Stimulated activated memory B cell treated with anti-CD40 and anti-IgM and Interleukin-4, amounts not matched to agents 10 μg/mL and 1 μg/mL and 100 μg/mL, for 72 hours (primary cell): Measurements from ENCODE around the gene FAM133A.

Source experiments
- ATAC-seq: fragments of 150-1000 bp; cut with Tn5 transposase; 2 replicates; pipeline ENCODE4 v1.10.0; 2021
- H3K27ac Mint-ChIP-seq: one replicate; pipeline ENCODE4 v1.8.0; 2022; ENCODE audit warnings: mild to moderate bottlenecking, mixed read lengths
- H3K27me3 Mint-ChIP-seq: one replicate; pipeline ENCODE4 v1.8.0; 2022; ENCODE audit warnings: mixed read lengths
- H3K36me3 Mint-ChIP-seq: one replicate; pipeline ENCODE4 v1.8.0; 2022; ENCODE audit warnings: mixed read lengths
- H3K4me1 Mint-ChIP-seq: one replicate; pipeline ENCODE4 v1.8.0; 2022; ENCODE audit warnings: mixed read lengths
- H3K4me3 Mint-ChIP-seq: one replicate; pipeline ENCODE4 v1.8.0; 2022; ENCODE audit warnings: mild to moderate bottlenecking, moderate library complexity, mixed read lengths
- H3K9me3 Mint-ChIP-seq: one replicate; pipeline ENCODE4 v1.8.0; 2022; ENCODE audit warnings: mixed read lengths

FAM133A gene

DNA sequence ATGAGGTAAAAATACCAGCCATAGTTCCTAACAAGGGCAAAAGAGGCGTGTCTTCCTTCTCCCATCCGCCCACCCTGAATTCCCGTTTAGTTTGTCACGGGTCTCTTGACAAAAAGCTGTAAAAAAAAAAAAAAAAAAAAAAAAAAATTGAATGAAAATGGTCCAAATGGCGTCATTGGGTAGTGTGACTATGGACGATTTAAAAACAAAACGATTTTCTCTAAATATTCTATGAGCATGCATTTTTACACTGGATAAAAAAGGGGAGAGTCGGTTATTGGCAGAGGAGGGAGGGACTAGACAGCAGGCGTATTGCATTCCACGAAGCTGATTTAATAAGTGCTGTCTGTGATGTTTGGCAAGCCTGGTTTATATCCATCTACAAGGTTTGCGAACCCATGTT lies at the start of gene FAM133A:
TSS of gene FAM133A (plus strand) at position 338 of the 403 bp plus-strand sequence. CDS start 35,214 bp downstream, outside the sequence.
- Mint-ChIP-seq H3K4me1 (peaks cover 8% of the 10 kb centered on the region), H3K27me3 (peaks cover 10% of the 10 kb centered on the region), H3K27ac (peak within 1 kb of the TSS; percentile 19), H3K9me3 (no peaks in the 10 kb centered on the region), H3K36me3 (no peaks in the 10 kb centered on the region), H3K4me3 (peak within 1 kb of the TSS; percentile 81)
- ATAC-seq = no peak

DNA sequence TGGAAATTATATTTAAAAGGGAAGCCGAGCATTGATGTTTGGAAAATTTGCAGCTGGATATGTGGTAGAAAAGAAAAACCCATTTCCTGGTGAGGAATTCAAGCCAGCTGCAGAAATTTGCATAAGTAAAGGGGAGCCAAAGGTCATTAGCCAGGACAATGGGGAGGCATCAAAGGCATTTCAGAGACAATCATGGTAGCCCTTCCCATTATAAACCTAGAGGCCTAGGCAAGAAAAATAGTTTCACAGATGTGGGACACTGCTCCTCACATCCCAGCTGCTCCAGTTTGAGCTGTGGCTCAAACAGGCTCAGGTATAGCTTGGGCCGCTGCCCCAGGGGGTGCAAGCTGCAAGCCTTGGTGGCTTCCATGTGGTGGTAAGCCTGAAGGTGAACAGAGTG lies 36.4 kb upstream of the FAM133A start:
- no peak overlapping the region for H3K27ac Mint-ChIP-seq
- H3K9me3 Mint-ChIP-seq = peaks cover 3% of the 10 kb centered on the region
- H3K36me3 Mint-ChIP-seq = no peaks in the 10 kb centered on the region
- no peak for ATAC-seq
- no peaks in the 10 kb centered on the region for H3K4me1 Mint-ChIP-seq
- no peaks in the 10 kb centered on the region for H3K27me3 Mint-ChIP-seq
- H3K4me3 Mint-ChIP-seq = no peak overlapping the region

DNA sequence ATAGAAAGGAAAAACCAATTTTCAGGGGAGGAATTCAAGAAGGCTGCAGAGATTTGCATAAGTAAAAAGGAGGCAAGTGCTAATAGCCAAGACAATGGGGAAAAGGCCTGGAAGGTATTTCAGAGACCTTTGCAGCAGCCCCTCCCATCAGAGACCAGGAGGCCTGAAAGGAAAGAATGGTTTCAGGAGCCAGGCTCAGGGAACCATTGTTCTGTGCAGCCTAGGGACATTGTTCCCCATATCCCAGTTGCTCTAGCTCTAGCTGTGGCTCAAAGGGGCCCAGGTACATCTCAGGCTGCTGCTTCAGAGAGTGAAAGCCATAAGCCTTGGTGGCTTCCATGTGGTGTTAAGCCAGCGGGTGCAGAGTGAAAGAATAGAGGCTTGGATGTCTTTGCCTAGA lies 24.6 kb upstream of the FAM133A start:
- Mint-ChIP-seq H3K9me3 (peaks cover 8% of the 10 kb centered on the region), H3K27me3 (no peaks in the 10 kb centered on the region), H3K36me3 (no peaks in the 10 kb centered on the region), H3K27ac (no peak overlapping the region), H3K4me3 (no peak overlapping the region), H3K4me1 (no peaks in the 10 kb centered on the region)
- no peak for ATAC-seq

DNA sequence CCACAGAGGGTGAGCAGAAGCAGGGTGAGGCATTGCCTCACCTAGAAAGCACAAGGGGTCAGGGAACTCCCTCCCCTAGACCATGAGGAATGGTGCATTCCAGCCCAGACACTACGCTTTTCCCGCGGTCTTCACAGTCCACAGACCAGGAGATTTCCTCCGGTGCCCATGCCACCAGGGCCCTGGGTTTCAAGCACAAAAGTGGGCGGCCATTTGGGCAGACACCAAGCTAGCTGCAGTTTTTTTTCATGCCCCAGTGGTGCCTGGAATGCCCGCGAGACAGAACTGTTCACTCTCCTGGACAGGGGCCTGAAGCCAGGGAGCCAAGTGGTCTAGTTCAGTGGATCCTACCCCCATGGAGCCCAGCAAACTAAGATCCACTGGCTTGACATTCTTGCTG lies 13.4 kb upstream of the FAM133A start:
- H3K36me3 Mint-ChIP-seq = no peaks in the 10 kb centered on the region
- no peak for ATAC-seq
- no peak overlapping the region for H3K27ac Mint-ChIP-seq
- no peaks in the 10 kb centered on the region for H3K27me3 Mint-ChIP-seq
- H3K9me3 Mint-ChIP-seq = peaks cover 4% of the 10 kb centered on the region
- H3K4me3 Mint-ChIP-seq = no peak overlapping the region
- H3K4me1 Mint-ChIP-seq = no peaks in the 10 kb centered on the region

DNA sequence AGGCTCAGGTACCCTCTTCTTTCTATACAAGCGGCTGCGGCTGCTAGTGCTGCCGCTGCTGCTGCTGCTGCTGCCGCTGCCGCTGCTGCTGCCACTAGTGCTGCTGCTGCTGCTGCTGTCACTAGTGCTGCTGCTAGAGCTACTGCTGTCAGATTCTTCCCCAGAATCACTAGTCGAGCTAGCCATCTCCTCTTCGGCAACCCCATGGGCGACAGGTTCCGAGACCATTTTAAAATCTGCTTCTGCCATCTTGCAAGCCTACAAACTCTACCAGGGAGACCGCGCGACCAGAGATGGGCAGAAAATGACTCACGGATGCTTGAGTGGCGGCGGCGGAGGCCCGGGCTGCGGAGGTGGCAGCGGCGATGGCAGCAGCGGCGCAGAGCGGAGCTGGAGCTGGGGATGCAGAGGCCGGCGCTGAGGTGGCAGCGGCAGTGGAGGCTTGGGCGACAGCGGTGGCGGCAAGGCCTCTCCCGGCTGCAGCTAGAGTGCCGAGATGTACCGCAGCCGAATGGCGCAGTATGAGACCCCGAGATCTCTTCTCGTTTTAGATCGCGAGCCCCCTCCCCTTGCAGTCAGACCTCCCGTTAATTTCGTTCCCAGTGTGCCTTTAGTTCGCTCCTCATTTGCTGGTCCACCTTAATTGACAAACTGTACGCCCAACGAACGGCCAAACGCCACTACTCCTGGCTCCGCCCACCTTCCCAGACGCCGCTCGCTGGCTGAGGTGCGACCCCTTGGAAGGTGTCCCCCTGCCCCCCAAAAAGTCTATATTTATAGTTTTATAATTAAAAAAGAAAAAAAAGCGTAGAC lies 744 bp upstream of the FAM133A start, which contains the start of gene NAP1L3:
TSS of gene NAP1L3 (minus strand) at position 523 of the 813 bp plus-strand sequence. CDS start at position 249, 274 bp downstream.
- ATAC-seq = peak; percentile 71
- Mint-ChIP-seq H3K36me3 (no peaks in the 10 kb centered on the region), H3K9me3 (no peaks in the 10 kb centered on the region), H3K4me3 (peak within 1 kb of the TSS; percentile 81), H3K27ac (peak within 1 kb of the TSS; percentile 19), H3K27me3 (peaks cover 10% of the 10 kb centered on the region), H3K4me1 (peaks cover 8% of the 10 kb centered on the region)

DNA sequence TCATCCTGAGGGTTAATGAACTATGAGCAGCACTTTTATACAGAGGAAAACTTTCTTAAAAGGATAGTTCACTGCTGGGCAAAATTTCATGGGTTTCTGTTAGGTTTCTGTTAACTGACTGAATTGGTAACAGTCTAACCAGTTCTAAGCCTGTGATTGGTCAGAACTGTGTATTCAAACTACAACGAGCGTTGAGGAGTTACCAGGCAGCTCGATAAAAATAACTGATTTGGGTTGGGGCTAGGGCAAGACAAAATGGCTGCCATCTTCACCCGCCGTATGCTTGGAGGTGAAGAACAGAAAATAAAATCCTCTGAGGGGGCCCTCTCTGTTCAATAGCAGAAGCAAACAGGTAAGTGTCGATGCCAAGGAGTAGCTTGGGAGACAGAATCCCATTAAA lies 22.0 kb downstream of the FAM133A start:
- Mint-ChIP-seq H3K27me3 (no peaks in the 10 kb centered on the region), H3K27ac (no peak overlapping the region), H3K4me3 (no peak overlapping the region), H3K4me1 (no peaks in the 10 kb centered on the region), H3K36me3 (no peaks in the 10 kb centered on the region), H3K9me3 (no peaks in the 10 kb centered on the region)
- ATAC-seq = no peak

DNA sequence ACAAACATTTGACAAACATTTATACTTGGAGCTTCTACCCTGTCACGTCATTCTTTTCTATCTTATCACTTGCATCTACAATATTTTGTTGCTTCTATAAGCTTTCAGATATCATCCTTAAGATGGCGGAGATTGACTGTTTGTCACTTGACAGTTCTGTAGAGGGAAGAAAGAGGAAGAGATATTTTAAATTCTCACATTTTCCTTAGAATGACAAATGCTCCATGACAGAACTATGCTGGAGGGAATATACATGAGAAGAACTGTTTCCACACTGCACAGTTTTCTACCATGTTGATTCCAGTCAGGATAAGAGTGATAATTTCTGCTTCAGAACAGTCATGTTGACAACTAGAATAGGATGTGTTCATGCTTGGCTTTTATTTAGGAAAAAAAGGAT lies 29.7 kb downstream of the FAM133A start:
- no peak for ATAC-seq

DNA sequence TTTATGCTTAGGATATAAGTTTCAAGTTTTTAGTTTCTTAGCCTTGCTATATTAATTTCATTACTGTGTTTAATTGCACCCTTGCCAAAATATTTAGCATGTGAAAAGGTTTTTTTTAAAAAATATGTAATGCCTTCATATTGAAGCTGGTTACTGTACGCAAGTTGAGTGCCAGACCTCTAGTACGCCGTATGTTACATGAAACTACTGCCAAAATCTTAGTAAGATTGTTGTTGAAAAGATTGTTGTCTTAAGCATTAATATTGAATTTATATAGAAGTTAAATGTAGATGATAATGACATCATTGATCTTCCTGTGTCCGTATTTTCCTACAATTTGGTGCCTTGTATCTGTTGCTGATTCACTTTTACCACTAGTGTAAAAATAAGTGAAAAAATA lies 37.1 kb downstream of the FAM133A start:
- no peak for ATAC-seq
- H3K9me3 Mint-ChIP-seq = no peaks in the 10 kb centered on the region
- no peak overlapping the region for H3K4me3 Mint-ChIP-seq
- H3K27me3 Mint-ChIP-seq = no peaks in the 10 kb centered on the region
- no peak overlapping the region for H3K27ac Mint-ChIP-seq
- H3K36me3 Mint-ChIP-seq = no peaks in the 10 kb centered on the region
- H3K4me1 Mint-ChIP-seq = no peaks in the 10 kb centered on the region

More for the DNA sequence above, 29.7 kb downstream of the FAM133A start:
- Mint-ChIP-seq H3K36me3 (no peaks in the 10 kb centered on the region), H3K4me3 (no peak overlapping the region), H3K27me3 (no peaks in the 10 kb centered on the region), H3K4me1 (no peaks in the 10 kb centered on the region), H3K27ac (no peak overlapping the region), H3K9me3 (no peaks in the 10 kb centered on the region)

DNA sequence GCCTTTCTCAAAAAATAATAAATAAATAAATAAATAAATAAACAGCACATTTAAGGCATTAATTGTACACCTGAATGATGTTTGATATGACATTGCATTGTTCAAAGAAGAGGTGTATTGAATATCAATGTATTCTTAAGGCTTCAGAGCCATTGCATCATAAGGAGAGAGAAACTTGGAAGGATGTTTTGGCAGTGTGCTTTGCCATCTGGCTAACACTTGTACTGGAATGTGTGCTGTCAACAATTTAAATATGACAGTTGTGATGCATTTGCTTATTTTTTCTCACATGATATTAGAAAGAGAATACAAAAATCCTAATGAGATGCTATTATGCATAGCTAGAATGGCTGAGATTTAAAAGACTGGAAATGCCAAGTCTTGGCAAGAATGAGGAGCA lies 67.8 kb downstream of the FAM133A start:
- no peaks in the 10 kb centered on the region for H3K27me3 Mint-ChIP-seq
- H3K36me3 Mint-ChIP-seq = no peaks in the 10 kb centered on the region
- H3K9me3 Mint-ChIP-seq = peaks cover 1% of the 10 kb centered on the region
- no peak overlapping the region for H3K4me3 Mint-ChIP-seq
- no peak overlapping the region for H3K27ac Mint-ChIP-seq
- no peak for ATAC-seq
- H3K4me1 Mint-ChIP-seq = no peaks in the 10 kb centered on the region

DNA sequence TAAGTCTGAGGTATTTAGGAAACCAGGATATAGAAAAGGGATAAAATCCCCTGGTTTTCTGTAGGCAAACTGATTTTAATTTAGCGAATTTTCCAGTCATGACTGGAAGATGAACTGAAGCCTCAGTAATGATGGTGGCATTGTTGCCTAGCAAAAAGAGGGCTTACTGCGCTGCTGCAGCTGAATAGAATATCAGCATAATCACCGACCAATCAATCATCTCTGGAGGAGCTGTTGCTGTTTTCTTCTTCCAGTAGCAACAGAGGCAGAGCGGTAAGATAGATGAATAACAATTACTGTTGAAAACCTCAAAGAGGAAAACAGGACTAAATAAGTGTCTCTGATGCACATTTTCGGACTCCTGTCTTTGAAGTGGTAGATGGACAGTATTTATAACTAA lies 86.2 kb downstream of the FAM133A start:
- Mint-ChIP-seq H3K4me3 (no peak overlapping the region), H3K9me3 (peaks cover 3% of the 10 kb centered on the region), H3K4me1 (no peaks in the 10 kb centered on the region), H3K36me3 (no peaks in the 10 kb centered on the region), H3K27me3 (no peaks in the 10 kb centered on the region), H3K27ac (no peak overlapping the region)
- no peak for ATAC-seq
